Measurements from ENCODE around the gene TARS1. TPM values are rescaled to one million over a fixed set of nuclear protein-coding genes. Genes with fewer than 3 reads are reported as not detected.

TARS1 gene
- total and polyA plus RNA-seq, 2 of the 13 experiments (the other 11 are each of a cell fraction or from before 2014, with no cell fraction given): 77.0 to 184 TPM

- TF ChIP-seq REPIN1 (CRISPR knock-in tag; IDR thresholded peaks at IDR 0.05; ENCODE audit: borderline replicate concordance, low read depth) (no peak), TARDBP (CRISPR knock-in tag; IDR thresholded peaks at IDR 0.05) (no peak), ZBTB3 (CRISPR knock-in tag; IDR thresholded peaks at IDR 0.05; ENCODE audit: borderline replicate concordance, low read depth) (no peak), SNAPC4 (CRISPR knock-in tag; IDR thresholded peaks at IDR 0.05) (no peak), GPBP1L1 (CRISPR knock-in tag; IDR thresholded peaks at IDR 0.05) (no peak), ZSCAN31 (CRISPR knock-in tag; IDR thresholded peaks at IDR 0.05; ENCODE audit: low read depth) (no peak), NRL (CRISPR knock-in tag; IDR thresholded peaks at IDR 0.05; ENCODE audit: borderline replicate concordance) (no peak), JDP2 (CRISPR knock-in tag; IDR thresholded peaks at IDR 0.05; ENCODE audit: borderline replicate concordance) (no peak), DPF2 (CRISPR knock-in tag; IDR thresholded peaks at IDR 0.05; ENCODE audit: borderline replicate concordance, low read depth) (no peak)
- Histone ChIP-seq H3K9me3 (ENCODE audit: low read length) (no peaks in the 10 kb centered on the region), H3K27me3 (ENCODE audit: control insufficient read depth in 1 of 2, insufficient read depth in 2 of 2, low read length in 2 of 2) (no peaks in the 10 kb centered on the region), H4K20me1 (ENCODE audit: insufficient read depth, low read length) (no peaks in the 10 kb centered on the region), H3K4me3 (replicated peaks in 1 of 3; ENCODE audit: insufficient read depth in 1 of 3, low read depth in 2 of 3, low read length in 3 of 3) (no peak overlapping the region), H3K4me2 (ENCODE audit: low read depth, low read length) (no peak overlapping the region), H3K27ac (ENCODE audit: extremely low read length, insufficient read depth, low read length) (no peak overlapping the region), H3K79me2 (ENCODE audit: insufficient read depth, low read length) (no peaks in the 10 kb centered on the region), H3K9ac (ENCODE audit: insufficient read depth, low read depth, low read length) (no peak overlapping the region), H2AFZ (ENCODE audit: low read length) (no peak overlapping the region), H3K36me3 (replicated peaks in 1 of 2; ENCODE audit: control insufficient read depth in 1 of 2, insufficient read depth in 2 of 2, low read length in 2 of 2) (peaks cover 0 to 16% of the 10 kb centered on the region in 2 experiments; a peak in 3 of 5 replicates), H3K4me1 (ENCODE audit: insufficient read depth, low read length) (no peaks in the 10 kb centered on the region)
- FAIRE-seq: no peak
- CTCF ChIA-PET (ENCODE audit: low intra/inter-chr PET ratio, low total read pairs): no interaction called here
- no peak for DNase-seq (ENCODE audit: low spot score)
- WGBS (ENCODE audit: low lambda C conversion rate): 97% methylated on average over 5 of the region's 5 CpGs
- no TSS peak for BruUV-seq (replicated peaks)
- intact Hi-C loops (cut with micrococcal nuclease; ENCODE audit: unreplicated experiment): loop anchor here (5.0 kb wide), 1 partner anchor 33 kb away; the partner anchor contains the start of gene TARS1
- ATAC-seq: no peak
- POLR2A ChIA-PET: no interaction called here
- in situ Hi-C loops (cut with HindIII; ENCODE audit: extremely low pct_ligation_motif_present, low pct_unique_long_range_greater_than_20kb): no loop called here
These were observed 34.9 kb downstream of the TARS1 start for GRCh38 chr5:33475706-33476105.
